ENCODE data around the gene CHST1. TPM values are rescaled to one million over a fixed set of nuclear protein-coding genes. Genes with fewer than 3 reads are reported as not detected.

CHST1 gene
- total and polyA plus RNA-seq, 2 donors (not counting 3 experiments of a cell fraction or from before 2014, with no cell fraction given) = 12.6 to 40.5 TPM

DNA sequence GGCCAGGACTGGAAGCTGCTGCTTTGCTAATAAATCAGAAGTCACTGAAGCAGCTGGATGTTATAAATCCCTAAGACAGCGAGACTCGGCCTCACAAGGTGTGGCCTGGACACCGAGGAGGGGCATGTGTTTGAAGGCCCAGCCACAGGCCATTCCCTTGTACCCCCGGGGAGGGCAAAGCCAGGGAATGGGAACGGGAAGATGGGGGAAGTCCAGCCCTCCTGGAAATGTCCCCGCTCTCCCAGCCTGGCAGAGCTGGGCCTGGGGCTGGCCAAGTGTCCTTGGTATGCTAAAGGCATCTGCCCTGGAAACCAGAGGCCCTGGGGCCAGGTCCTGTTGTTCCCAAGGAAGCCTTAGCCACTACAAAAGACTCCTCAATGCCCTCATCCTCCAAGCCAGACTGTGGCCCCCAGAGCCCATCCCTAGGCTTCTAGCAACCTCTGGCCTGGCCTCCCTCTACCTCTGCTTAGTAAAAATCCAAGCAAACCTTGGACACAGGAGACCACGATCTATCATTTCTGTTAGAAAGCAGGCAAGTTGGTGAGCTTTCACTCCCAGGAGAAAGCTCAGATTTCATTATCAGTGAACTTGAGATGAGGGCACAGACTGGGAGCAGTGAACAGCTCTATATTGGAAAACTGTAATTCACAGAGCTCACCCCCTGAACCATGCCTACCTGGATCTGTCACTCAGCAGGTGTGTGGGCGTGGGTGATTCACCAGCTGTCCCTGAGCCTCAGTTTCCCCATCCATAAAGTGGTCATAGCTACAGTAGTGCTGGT is 11.0 kb downstream of the CHST1 start:
- FAIRE-seq (no peak), DNase-seq (ENCODE audit: low read depth, low spot score) (no peak)
- dilution Hi-C loops (cut with MboI; ENCODE audit: extremely low pct_ligation_motif_present, low sequenced_read_pairs) (no loop called here), intact Hi-C loops (cut with micrococcal nuclease) (loop anchor here (1.0 kb wide), 1 partner anchor 283 kb away; no protein-coding TSS in a partner anchor)
- POLR2A ChIA-PET = no interaction called here
- no peaks in the 10 kb centered on the region for H3K27me3 ChIP-seq (ENCODE audit: control insufficient read depth in 2 of 2, insufficient read depth in 2 of 2, low read length in 2 of 2)
- H3K9ac ChIP-seq (replicated peaks; ENCODE audit: extremely low read depth, insufficient read depth, low read length) = no peak overlapping the region
- H3K9me3 ChIP-seq (replicated peaks; ENCODE audit: control insufficient read depth, insufficient read depth, low read length) = no peaks in the 10 kb centered on the region
- CTCF ChIA-PET = interaction anchor here (0.6 to 6.5 kb wide), 46 partner anchors 8 to 320 kb away, joined by 3 to 118 read pairs (median 4); partner anchors contain the start of gene CHST1
- peaks cover 31% of the 10 kb centered on the region for H3K4me1 ChIP-seq (ENCODE audit: control insufficient read depth, extremely low read depth, insufficient read depth, low read length)
- H3K27ac ChIP-seq (ENCODE audit: insufficient read depth, low read depth, low read length) = no peak overlapping the region
- H3K4me2 ChIP-seq (ENCODE audit: insufficient read depth, low read length) = no peak overlapping the region
- no peaks in the 10 kb centered on the region for H3K36me3 ChIP-seq (ENCODE audit: control insufficient read depth in 2 of 2, extremely low read depth in 1 of 2, insufficient read depth in 2 of 2, low read length in 2 of 2)
- no peaks in the 10 kb centered on the region for H3K79me2 ChIP-seq (ENCODE audit: control insufficient read depth, insufficient read depth, low read length)
- no TSS peak for BruUV-seq (replicated peaks)
- H3K4me3 ChIP-seq (replicated peaks in 1 of 3; ENCODE audit: insufficient read depth in 1 of 3, low read depth in 1 of 3, low read length in 3 of 3) = no peak overlapping the region
- H3K9me1 ChIP-seq (replicated peaks; ENCODE audit: control insufficient read depth, extremely low read depth, insufficient read depth, low read length) = no peaks in the 10 kb centered on the region
- peak overlapping the region; percentile 10 for H2AFZ ChIP-seq (ENCODE audit: low read depth, low read length)
- TF ChIP-seq POLR2AphosphoS5 (IDR thresholded peaks at IDR 0.05; ENCODE audit: insufficient read depth, low read depth, low read length) (no peak), MYC (IDR thresholded peaks at IDR 0.05; ENCODE audit: low read depth, low read length) (no peak), JUN (IDR thresholded peaks at IDR 0.05; ENCODE audit: borderline replicate concordance, insufficient read depth, insufficient read length, low read depth) (no peak), CTCF (IDR thresholded peaks at IDR 0.05; ENCODE audit: extremely low read depth in 1 of 2, insufficient read depth in 1 of 2, low read depth in 1 of 2, low read length in 2 of 2) (no peak), POLR2A (IDR thresholded peaks at IDR 0.05; ENCODE audit: low read depth, low read length) (no peak), FOS (IDR thresholded peaks at IDR 0.05; ENCODE audit: borderline replicate concordance, insufficient read depth, low read length) (no peak), EZH2 (IDR thresholded peaks at IDR 0.05; ENCODE audit: borderline replicate concordance, low read depth, low read length, severe bottlenecking) (no peak), GATA2 (IDR thresholded peaks at IDR 0.05; ENCODE audit: insufficient read depth, insufficient read length, low read depth, low read length) (no peak)
- TF ChIP-seq, protein P1, sequence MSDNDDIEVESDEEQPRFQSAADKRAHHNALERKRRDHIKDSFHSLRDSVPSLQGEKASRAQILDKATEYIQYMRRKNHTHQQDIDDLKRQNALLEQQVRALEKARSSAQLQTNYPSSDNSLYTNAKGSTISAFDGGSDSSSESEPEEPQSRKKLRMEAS (IDR thresholded peaks at IDR 0.05; ENCODE audit: insufficient read depth, insufficient read length) = no peak
- no peaks in the 10 kb centered on the region for H4K20me1 ChIP-seq (replicated peaks; ENCODE audit: control insufficient read depth, extremely low read depth, insufficient read depth, low read length)

Data from endothelial cell of umbilical vein (primary cell).